SK-N-SH (cell line): ENCODE measurements around the gene KCNIP4. TPM values are rescaled to one million over a fixed set of nuclear protein-coding genes. Genes with fewer than 3 reads are reported as not detected.

Experiments used
- CTCF ChIA-PET: fragments of 300-600, 350-600 bp; formaldehyde crosslinking; extraction: SDS; loops from one replicate; lab custom pipeline; 2021; lab: Yijun Ruan, JAX
- POLR2A ChIA-PET: fragments of 350-600 bp; sonication (Branson Sonifier 250); formaldehyde crosslinking; extraction: SDS; loops from one replicate; lab custom pipeline; 2020; ENCODE audit warnings: antibody characterized with exemption, inconsistent platforms; lab: Yijun Ruan, JAX
- DNase-seq: peaks from one replicate; pipeline ENCODE4 v3.0.0; 2012
- H2AFZ ChIP-seq: fragments of 200-600 bp; sonication (generic); 2 replicates; pipeline ENCODE4 v1.8.1; 2016; ENCODE audit warnings: antibody characterized with exemption, mild to moderate bottlenecking, low read depth
- H3F3A ChIP-seq: fragments of 200-600 bp; sonication (generic); replicated peaks from 2 replicates; pipeline ENCODE3; 2016; ENCODE audit warnings: antibody characterized with exemption, mild to moderate bottlenecking; ENCODE audit not compliant: insufficient read depth
- H3K27ac ChIP-seq, 2 experiments: fragments of 200-500 bp in 1 of 2; fragments of 200-600 bp in 1 of 2; sonication (Bioruptor generic) in 1 of 2; sonication (generic), shearing (Covaris generic) in 1 of 2; 2 replicates each; pipeline versions ENCODE4 v1.5.1 to v1.6.1; 2014 to 2016; ENCODE audit warnings: low read depth in 2 of 2, inconsistent platforms in 1 of 2, low read length in 1 of 2, mild to moderate bottlenecking in 1 of 2, mixed read lengths in 1 of 2
- H3K27me3 ChIP-seq: fragments of 200-600 bp; sonication (generic), shearing (Covaris generic); 2 replicates; pipeline ENCODE4 v1.6.1; 2016; ENCODE audit warnings: mixed run types; ENCODE audit not compliant: insufficient read depth
- H3K36me3 ChIP-seq, 2 experiments: fragments of 200-500 bp in 1 of 2; fragments of 200-600 bp in 1 of 2; sonication (Bioruptor generic) in 1 of 2; sonication (generic) in 1 of 2; replicated peaks in 1 of 2; 2 replicates each; pipeline versions ENCODE3 to v1.5.1; 2014 to 2016; ENCODE audit warnings: low read length in 1 of 2, mild to moderate bottlenecking in 1 of 2; ENCODE audit not compliant: insufficient read depth in 2 of 2, control insufficient read depth in 1 of 2
- H3K4me1 ChIP-seq, 2 experiments: fragments of 200-500 bp in 1 of 2; fragments of 200-600 bp in 1 of 2; sonication (Bioruptor generic) in 1 of 2; sonication (generic), shearing (Covaris generic) in 1 of 2; 2 replicates each; pipeline versions ENCODE4 v1.5.1 to v1.6.1; 2014 to 2016; ENCODE audit warnings: low read depth in 1 of 2, low read length in 1 of 2, mixed run types in 1 of 2; ENCODE audit not compliant: insufficient read depth in 2 of 2, control insufficient read depth in 1 of 2
- H3K4me2 ChIP-seq: fragments of 200-600 bp; sonication (generic), shearing (Covaris generic); 2 replicates; pipeline ENCODE4 v1.6.1; 2017; ENCODE audit warnings: mixed run types
- H3K4me3 ChIP-seq, 2 experiments: fragments of 200-500 bp in 1 of 2; fragments of 200-600 bp in 1 of 2; sonication (Bioruptor generic) in 1 of 2; sonication (generic), shearing (Covaris generic) in 1 of 2; 2 replicates each; pipeline versions ENCODE4 v1.5.1 to v1.8.1; 2014 to 2016; ENCODE audit warnings: low read depth in 2 of 2, inconsistent platforms in 1 of 2, low read length in 1 of 2, mild to moderate bottlenecking in 1 of 2, mixed read lengths in 1 of 2, moderate library complexity in 1 of 2
- H3K79me2 ChIP-seq: fragments of 200-600 bp; sonication (generic); 2 replicates; pipeline ENCODE4 v1.8.1; 2017; ENCODE audit warnings: mild to moderate bottlenecking; ENCODE audit not compliant: insufficient read depth
- H3K9ac ChIP-seq: fragments of 200-600 bp; sonication (generic); 2 replicates; pipeline ENCODE4 v1.6.1; 2017; ENCODE audit warnings: mixed run types
- H3K9me2 ChIP-seq: fragments of 200-600 bp; sonication (generic); 2 replicates; pipeline ENCODE4 v1.6.1; 2017; ENCODE audit warnings: mixed run types
- H3K9me3 ChIP-seq: fragments of 200-600 bp; sonication (generic); 2 replicates; pipeline ENCODE4 v1.6.1; 2017; ENCODE audit warnings: mixed run types, mild to moderate bottlenecking, moderate library complexity
- H4K20me1 ChIP-seq: fragments of 200-600 bp; sonication (generic); 2 replicates; pipeline ENCODE4 v1.6.1; 2017; ENCODE audit warnings: mild to moderate bottlenecking, mixed run types; ENCODE audit not compliant: insufficient read depth
- ELF1 ChIP-seq: IDR thresholded peaks from 2 replicates; pipeline ENCODE4 v1.4.0; 2012
- FOSL2 ChIP-seq: IDR thresholded peaks from 2 replicates; pipeline ENCODE4 v1.4.0; 2012; ENCODE audit warnings: low read depth, mild to moderate bottlenecking, moderate library complexity, borderline replicate concordance
- FOXJ3 ChIP-seq: sonication (generic); formaldehyde crosslinking; IDR thresholded peaks from 2 replicates; pipeline ENCODE4 v1.5.1; 2020; ENCODE audit warnings: mild to moderate bottlenecking, missing genetic modification reagents
- FOXM1 ChIP-seq: IDR thresholded peaks from 2 replicates; pipeline ENCODE4 v1.4.0; 2012; ENCODE audit warnings: low read depth, mild to moderate bottlenecking
- GABPA ChIP-seq: IDR thresholded peaks from 2 replicates; pipeline ENCODE4 v1.4.0; 2012; ENCODE audit warnings: low read depth, mild to moderate bottlenecking
- MXI1 ChIP-seq: IDR thresholded peaks from 2 replicates; pipeline ENCODE4 v1.6.1; 2012; ENCODE audit warnings: mild to moderate bottlenecking, low read depth, low read length, improper control_type of control experiment
- RXRA ChIP-seq: IDR thresholded peaks from 2 replicates; pipeline ENCODE4 v1.4.0; 2012; ENCODE audit warnings: low read depth, mild to moderate bottlenecking, borderline replicate concordance
- SIN3A ChIP-seq: IDR thresholded peaks from 2 replicates; pipeline ENCODE4 v1.6.1; 2012; ENCODE audit warnings: low read depth, mild to moderate bottlenecking, low read length, moderate library complexity, borderline replicate concordance
- TAF1 ChIP-seq: IDR thresholded peaks from 2 replicates; pipeline ENCODE4 v1.6.1; 2012; ENCODE audit warnings: low read depth, mild to moderate bottlenecking, low read length, moderate library complexity, borderline replicate concordance
- TCF12 ChIP-seq: IDR thresholded peaks from 2 replicates; pipeline ENCODE4 v1.4.0; 2012
- YY1 ChIP-seq: IDR thresholded peaks from 2 replicates; pipeline ENCODE4 v1.4.0; 2012; ENCODE audit warnings: low read depth, mild to moderate bottlenecking
- WGBS: methylation state at CpG from one replicate; pipeline ENCODE4 v1.1.6; 2017; ENCODE audit warnings: low lambda C conversion rate; 5-methylcytosine and 5-hydroxymethylcytosine counted together
- polyA plus RNA-seq, 3 experiments: library from polyadenylated mRNA; depleted of rRNA; stranded (reverse); fragments of >200 nt; gene quantifications; 2 replicates each; pipeline ENCODE4 v1.2.3, GENCODE V29; 2012
- TF ChIP-seq, protein P1 (sequence below): fragments of 150-350 bp; IDR thresholded peaks from 2 replicates; pipeline ENCODE4 v1.6.1; 2017; ENCODE audit warnings: antibody characterized with exemption, low read length, low read depth, borderline replicate concordance
- TF ChIP-seq, protein P2 (sequence below): IDR thresholded peaks from 2 replicates; pipeline ENCODE4; 2012

The KCNIP4 gene
- polyA plus RNA-seq, 1 of the 3 experiments (the other 2 are of a cell fraction), result 0.18 TPM

DNA sequence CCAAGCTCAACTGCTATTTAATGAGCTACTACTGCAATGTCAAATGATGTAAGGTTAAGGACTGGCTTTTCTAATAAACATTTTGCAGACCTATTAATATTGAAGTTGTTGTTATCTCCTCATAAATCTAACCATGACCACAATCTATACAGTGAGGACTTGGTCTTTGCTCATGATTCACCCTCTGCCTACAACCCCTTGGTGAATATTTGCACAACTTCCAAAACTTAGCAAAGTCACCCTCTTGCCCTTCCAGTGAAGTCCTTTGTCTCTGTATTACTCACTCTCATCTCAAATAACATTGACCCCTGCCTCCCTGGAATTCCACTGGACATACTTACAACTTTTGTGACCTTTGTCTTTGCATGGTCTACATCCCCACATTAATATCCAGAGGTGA, 204.5 kb downstream of the KCNIP4 start:
- no peaks in the 10 kb centered on the region for H3K9me2 ChIP-seq
- H3K79me2 ChIP-seq, result no peaks in the 10 kb centered on the region
- no peaks in the 10 kb centered on the region for H3K9me3 ChIP-seq
- TF ChIP-seq TAF1 (no peak), RXRA (0 out of 2 replicates have a peak, but pooled peaks have one; percentile 36), TCF12 (0 out of 2 replicates have a peak, but pooled peaks have one; percentile 17), FOSL2 (peak; percentile 22; the same call in 1 of the 2 replicates)
- CTCF ChIA-PET, result no interaction called here
- no peaks in the 10 kb centered on the region for H3K27me3 ChIP-seq
- H3F3A ChIP-seq, result no peaks in the 10 kb centered on the region
- peaks cover 0 to 2% of the 10 kb centered on the region in 2 experiments; a peak in 2 of 4 replicates for H3K4me1 ChIP-seq
- H3K9ac ChIP-seq, result no peak overlapping the region
- no peaks in the 10 kb centered on the region for H4K20me1 ChIP-seq
- H3K27ac ChIP-seq, result no peak overlapping the region
- POLR2A ChIA-PET, result no interaction called here
- no peak overlapping the region for H3K4me2 ChIP-seq
- no peak overlapping the region for H2AFZ ChIP-seq
- no peak for DNase-seq
- no peaks in the 10 kb centered on the region for H3K36me3 ChIP-seq
- H3K4me3 ChIP-seq, result no peak overlapping the region; a peak in 1 of 4 replicates

DNA sequence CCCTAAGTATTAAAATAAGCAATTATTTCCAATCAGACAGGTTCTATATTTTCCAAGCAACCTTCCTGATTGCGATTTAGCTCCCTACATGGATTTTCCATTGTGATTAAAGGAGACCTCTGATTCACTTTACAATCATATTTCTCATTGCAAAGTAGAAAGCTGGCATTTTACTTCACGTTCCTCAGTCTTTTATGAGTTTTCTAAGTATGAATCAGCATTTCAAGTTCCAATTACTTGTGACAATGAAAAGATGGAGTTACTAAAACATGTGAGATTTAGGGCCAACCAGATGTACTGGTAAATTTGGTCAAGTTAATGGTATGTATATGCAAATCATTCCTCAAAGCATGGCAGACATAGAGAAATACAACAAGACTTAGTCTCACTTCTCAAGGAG, 206.2 kb downstream of the KCNIP4 start:
- H3K9me2 ChIP-seq, result no peaks in the 10 kb centered on the region
- ChIA-PET CTCF (no interaction called here), POLR2A (no interaction called here)
- no peaks in the 10 kb centered on the region for H3K79me2 ChIP-seq
- no peak overlapping the region for H3K9ac ChIP-seq
- no peak overlapping the region for H3K4me3 ChIP-seq
- H3K4me1 ChIP-seq, result peaks cover 0 to 2% of the 10 kb centered on the region in 2 experiments; a peak in 2 of 4 replicates
- no peaks in the 10 kb centered on the region for H3K36me3 ChIP-seq
- H3K27ac ChIP-seq, result peak overlapping the region; percentile 10 to 11; a peak in 1 of 4 replicates
- no peak for DNase-seq
- no peak overlapping the region for H2AFZ ChIP-seq
- WGBS, result 38% methylated on average over 2 of the region's 2 CpGs
- TF ChIP-seq FOXM1 (no peak), TAF1 (no peak), TCF12 (peak; percentile 43), FOXJ3 (no peak), FOSL2 (peak; percentile 39; the same call in 1 of the 2 replicates), MXI1 (no peak), SIN3A (no peak), GABPA (no peak), ELF1 (no peak), YY1 (no peak)
- TF ChIP-seq, protein P1, sequence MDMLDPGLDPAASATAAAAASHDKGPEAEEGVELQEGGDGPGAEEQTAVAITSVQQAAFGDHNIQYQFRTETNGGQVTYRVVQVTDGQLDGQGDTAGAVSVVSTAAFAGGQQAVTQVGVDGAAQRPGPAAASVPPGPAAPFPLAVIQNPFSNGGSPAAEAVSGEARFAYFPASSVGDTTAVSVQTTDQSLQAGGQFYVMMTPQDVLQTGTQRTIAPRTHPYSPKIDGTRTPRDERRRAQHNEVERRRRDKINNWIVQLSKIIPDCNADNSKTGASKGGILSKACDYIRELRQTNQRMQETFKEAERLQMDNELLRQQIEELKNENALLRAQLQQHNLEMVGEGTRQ, result no peak
- TF ChIP-seq, protein P2, sequence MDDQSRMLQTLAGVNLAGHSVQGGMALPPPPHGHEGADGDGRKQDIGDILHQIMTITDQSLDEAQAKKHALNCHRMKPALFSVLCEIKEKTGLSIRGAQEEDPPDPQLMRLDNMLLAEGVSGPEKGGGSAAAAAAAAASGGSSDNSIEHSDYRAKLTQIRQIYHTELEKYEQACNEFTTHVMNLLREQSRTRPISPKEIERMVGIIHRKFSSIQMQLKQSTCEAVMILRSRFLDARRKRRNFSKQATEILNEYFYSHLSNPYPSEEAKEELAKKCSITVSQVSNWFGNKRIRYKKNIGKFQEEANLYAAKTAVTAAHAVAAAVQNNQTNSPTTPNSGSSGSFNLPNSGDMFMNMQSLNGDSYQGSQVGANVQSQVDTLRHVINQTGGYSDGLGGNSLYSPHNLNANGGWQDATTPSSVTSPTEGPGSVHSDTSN, result peak; percentile 54; the same call in 1 of the 2 replicates
- no peaks in the 10 kb centered on the region for H3K27me3 ChIP-seq
- H3K4me2 ChIP-seq, result no peak overlapping the region
- no peaks in the 10 kb centered on the region for H3F3A ChIP-seq
- no peaks in the 10 kb centered on the region for H4K20me1 ChIP-seq
- no peaks in the 10 kb centered on the region for H3K9me3 ChIP-seq
